Activated CD4-positive, CD25-positive, alpha-beta regulatory T cell (primary cell): ENCODE measurements around the gene BLCAP.
"Not testable (repeated sequence)": the region's sequence is repeated elsewhere in the genome, so short reads cannot be mapped to it uniquely, and the experiment has no call there.

Experiments
- DNase-seq, 4 experiments: peaks; one replicate each; lab custom pipeline; 2025; lab: John Stamatoyannopoulos, UW

Gene BLCAP

GRCh38 chr20:37516811-37517750, 10.6 kb downstream of the BLCAP start:
- DNase-seq = no peak

- DNase-seq = no peak
Measured at GRCh38 chr20:37515876-37516275, 11.8 kb downstream of the BLCAP start.

- DNase-seq = no peak
Measured at GRCh38 chr20:37513779-37514359, 13.8 kb downstream of the BLCAP start.

- no peak for DNase-seq
Measured at GRCh38 chr20:37511610-37512275, 15.9 kb downstream of the BLCAP start.

- DNase-seq = no peak
Measured at GRCh38 chr20:37510226-37510625, 17.4 kb downstream of the BLCAP start.

DNA sequence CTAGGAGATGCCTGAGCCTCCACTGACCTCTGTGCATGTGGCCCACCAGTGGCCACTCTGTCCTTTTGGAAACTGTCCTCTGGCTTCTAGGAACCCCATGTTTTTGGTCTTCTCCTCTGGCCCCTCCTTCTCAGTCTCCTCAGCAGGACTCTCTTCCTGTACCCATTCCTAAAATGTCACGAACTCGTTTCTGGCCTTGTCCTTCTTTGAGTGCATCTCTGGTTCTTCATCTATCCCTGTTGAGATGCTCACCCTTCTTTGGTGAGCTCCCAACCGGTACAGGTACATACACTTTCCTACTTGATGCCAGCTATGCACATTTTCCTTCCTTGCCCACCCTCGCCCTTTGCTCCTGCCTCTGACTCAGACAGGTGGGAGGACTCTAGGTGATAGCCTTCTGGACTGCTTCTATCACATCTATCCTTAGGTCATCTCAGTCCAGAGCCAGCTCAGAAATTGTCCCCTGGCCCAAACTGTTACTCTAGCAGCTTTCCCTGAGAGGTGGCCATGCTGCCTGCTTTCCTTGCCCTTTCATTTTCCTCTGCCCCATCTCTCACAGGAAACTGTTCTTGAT, 21.4 kb downstream of the BLCAP start:
- no peak for DNase-seq

- DNase-seq = no peak
Measured at GRCh38 chr20:37505263-37506151, 22.2 kb downstream of the BLCAP start.

DNA sequence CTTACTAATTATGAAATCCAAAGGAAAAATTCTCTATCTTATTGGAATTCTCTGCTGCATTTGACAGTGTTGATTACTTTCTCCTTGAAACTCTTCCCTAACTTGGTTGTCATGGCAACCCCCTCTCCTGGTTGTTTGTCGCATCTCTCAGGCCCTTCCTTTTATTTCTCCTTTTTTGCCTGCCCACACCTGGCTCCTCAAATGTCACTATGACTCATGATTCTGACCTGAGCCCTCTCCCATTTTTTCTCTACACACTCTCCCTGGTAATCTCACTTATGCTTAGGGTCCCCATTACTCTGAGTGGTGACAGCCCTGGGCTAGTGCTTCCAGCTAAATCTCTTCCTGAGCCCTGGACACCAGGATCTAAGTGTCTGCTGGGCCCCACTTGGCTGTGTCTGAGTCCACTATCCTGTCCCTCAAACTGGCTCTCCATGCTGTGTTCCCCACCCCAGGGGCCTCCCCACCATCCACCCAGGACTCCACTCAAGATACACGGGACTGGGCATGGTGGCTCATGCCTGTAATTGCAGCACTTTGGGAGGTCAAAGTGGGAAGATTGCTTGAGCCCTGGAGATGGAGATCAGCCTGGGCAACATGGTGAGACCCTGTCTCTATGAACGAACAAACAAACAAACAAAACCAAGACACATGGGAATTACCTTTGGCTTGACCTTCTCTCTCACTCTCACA, 23.1 kb downstream of the BLCAP start:
- DNase-seq = no peak

- no peak for DNase-seq
Measured at GRCh38 chr20:37503256-37503927, 24.3 kb downstream of the BLCAP start.

DNA sequence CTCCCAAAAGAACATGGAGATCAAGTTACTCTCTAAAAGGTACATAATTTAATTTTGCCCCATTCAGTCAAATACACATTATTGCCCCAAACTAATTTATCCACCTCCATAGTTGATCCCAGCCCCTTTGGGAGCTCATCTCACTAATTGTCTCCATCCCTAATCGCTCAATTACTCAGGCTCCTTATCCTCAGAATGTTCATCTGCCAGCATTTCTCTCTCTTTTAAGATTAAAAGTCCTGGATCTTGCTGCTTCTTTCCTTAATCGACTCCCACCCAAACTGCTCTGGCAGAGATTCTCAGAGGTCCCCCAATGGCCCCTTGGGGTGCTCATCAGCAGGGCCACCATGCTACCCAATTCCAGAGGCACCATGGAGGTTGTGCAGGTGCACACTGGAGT, 25.0 kb downstream of the BLCAP start:
- no peak for DNase-seq

- no peak for DNase-seq
Measured at GRCh38 chr20:37501940-37502339, 25.7 kb downstream of the BLCAP start.

- DNase-seq = no peak
Measured at GRCh38 chr20:37500311-37500710, 27.4 kb downstream of the BLCAP start.

GRCh38 chr20:37498066-37498665, 29.5 kb downstream of the BLCAP start:
- no peak for DNase-seq

- no peak for DNase-seq
Measured at GRCh38 chr20:37494796-37495195, 32.9 kb downstream of the BLCAP start.

GRCh38 chr20:37494301-37494700, 33.4 kb downstream of the BLCAP start:
- no peak for DNase-seq

DNA sequence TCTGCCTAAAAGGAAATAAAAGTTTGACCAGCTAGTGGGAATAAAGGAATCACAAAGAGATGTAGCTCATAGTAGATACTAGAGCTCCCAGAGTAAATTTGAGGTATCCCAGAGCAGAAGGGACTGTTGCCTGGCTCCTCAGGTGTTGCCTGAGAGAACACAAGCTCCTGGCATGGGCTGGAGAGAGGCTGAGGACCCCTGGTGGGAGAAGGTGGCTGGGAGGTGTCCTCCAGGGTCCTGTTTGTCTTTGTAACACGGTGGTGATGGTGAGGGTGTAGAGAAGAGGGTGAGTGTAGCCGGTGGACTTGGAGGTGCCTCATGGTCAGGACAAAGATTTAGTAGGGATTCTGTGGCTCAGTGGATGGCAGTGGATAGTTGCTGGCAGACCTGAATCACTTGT, 34.7 kb downstream of the BLCAP start:
- no peak for DNase-seq

GRCh38 chr20:37492096-37492625, 35.5 kb downstream of the BLCAP start:
- DNase-seq = no peak

DNA sequence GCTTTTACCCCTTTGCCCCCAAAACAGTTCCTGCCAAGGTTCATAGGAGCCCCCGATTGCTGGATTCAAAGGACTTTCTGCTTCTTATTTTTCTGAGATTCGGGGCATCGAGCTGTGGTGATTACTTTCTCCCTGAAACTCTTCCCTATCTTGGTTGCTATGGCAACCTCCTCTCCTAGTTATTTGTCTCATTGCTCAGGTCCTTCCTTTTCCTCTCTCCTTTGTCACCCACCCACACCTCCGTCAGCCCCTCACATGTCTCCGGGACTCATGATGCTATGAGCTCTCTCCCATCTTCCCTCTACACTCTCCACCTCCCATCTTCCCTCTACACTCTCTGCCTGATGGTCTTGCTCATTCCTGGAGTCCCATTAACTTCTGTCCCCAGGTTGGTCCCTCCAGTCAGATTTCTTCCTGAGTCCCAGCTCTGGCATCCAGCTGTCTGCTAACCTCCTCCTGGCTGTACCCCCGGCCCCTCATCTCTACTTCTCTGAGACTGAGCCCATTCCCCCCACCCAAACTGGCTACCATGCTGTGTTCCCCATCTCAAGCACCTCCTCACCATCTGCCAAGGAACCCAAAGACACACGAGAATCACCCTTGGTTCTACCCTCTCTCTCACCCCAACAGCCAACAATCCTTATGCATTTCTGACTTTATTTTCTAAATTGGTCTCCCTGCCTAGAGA, 36.9 kb downstream of the BLCAP start:
- DNase-seq = no peak

GRCh38 chr20:37486209-37486608, 41.5 kb downstream of the BLCAP start:
- DNase-seq = not testable (repeated sequence)
